ENCODE data around the gene GLMN. TPM values are rescaled to one million over a fixed set of nuclear protein-coding genes. Genes with fewer than 3 reads are reported as not detected.

GLMN gene, protein sequence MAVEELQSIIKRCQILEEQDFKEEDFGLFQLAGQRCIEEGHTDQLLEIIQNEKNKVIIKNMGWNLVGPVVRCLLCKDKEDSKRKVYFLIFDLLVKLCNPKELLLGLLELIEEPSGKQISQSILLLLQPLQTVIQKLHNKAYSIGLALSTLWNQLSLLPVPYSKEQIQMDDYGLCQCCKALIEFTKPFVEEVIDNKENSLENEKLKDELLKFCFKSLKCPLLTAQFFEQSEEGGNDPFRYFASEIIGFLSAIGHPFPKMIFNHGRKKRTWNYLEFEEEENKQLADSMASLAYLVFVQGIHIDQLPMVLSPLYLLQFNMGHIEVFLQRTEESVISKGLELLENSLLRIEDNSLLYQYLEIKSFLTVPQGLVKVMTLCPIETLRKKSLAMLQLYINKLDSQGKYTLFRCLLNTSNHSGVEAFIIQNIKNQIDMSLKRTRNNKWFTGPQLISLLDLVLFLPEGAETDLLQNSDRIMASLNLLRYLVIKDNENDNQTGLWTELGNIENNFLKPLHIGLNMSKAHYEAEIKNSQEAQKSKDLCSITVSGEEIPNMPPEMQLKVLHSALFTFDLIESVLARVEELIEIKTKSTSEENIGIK
- total RNA-seq (ENCODE audit: insufficient read depth, low replicate concordance), result 24.8 TPM

DNA sequence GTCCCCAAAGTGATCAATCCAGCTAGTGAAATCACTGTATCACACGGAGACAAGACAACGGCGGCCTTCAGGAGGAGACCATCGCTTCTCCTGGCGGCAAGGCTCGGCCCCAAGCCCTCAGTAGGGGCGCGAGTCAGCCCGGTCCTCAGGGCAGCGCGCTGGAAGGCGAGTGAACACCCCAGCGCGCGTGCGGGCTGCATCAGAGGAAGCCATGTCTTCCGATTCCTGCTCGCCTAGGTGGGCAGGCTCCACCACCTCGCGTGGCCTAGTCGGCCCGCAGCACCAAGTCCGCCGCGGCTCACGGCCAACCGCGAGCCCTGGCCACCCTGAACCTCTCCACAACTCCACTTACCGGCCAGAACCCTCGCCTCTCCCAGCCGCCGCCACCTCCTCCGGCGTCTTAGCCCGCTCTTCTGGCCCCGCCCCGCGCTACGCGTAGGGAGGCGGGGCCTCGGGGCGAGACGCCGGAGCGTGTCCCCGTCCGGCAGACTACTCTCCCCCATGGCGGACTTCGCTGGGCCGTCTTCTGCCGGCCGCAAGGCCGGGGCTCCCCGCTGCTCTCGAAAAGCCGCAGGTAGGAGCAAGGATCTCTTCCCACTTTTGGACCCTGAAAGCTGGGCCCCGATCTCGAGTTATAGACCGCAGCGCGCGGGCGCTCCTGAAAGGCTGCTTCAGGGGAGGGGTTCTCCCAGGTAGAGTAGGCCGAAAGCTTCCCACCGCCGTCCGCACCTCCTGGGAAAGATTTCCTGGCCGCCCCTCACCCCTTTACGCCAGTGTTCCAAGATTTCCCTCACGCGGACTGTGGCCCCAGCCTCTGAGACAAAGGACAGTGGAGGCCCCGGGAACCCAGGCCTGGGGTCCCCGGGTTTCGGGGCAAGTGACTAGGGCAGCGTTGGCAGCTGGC lies at the start of gene GLMN, which contains the start of gene RPAP2:
TSS of gene GLMN (minus strand) at position 415 of the 904 bp plus-strand sequence. CDS start 988 bp downstream, outside the sequence.
TSS of gene RPAP2 (plus strand) at position 487 of the 904 bp plus-strand sequence. CDS start at position 502, 15 bp downstream.
- peak; percentile 92 for DNase-seq (ENCODE audit: low spot score)

- no peak for DNase-seq (ENCODE audit: low spot score)
Measured at GRCh38 chr1:92346866-92347640, 48.3 kb upstream of the GLMN start.

GRCh38 chr1:92343061-92343460 lies 44.3 kb upstream of the GLMN start:
- no peak for DNase-seq (ENCODE audit: low spot score)

DNA sequence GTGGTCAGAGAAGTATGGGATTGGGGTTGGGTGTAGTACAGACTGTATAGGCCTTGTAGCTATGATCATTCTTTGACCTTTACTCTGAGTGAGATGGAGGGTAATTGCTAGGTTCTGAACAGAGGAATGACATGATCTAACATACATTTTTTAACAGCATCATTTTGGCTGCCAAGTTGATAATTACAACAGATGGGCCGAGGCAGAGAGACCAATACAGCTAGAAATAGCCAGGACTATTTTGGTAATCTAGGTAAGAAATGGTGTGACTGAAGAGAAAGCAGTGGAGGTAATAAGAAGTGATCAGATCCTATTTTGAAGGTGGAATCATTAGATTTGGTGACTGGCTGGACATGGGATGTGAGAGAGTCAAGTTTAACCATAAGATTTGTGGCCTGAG lies 43.6 kb upstream of the GLMN start:
- DNase-seq (ENCODE audit: low spot score), result no peak

DNA sequence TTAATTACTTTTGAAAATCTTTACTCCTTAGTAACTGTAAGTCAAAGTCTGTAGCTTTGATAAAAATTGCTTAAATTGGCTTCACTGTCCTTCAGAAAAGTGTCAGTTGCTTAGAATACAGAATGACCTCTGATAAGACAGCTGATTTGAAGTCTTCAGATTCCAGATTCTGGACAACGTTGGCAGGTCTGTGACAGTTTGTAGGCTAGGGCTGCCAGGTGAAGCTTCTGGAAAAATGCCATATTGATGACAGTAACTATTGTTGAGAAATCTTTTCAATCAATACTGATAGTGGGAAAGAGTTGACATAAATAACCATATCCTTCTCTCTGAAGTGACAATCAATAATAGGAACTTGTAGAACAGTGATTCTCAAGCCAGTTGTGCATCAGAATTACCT lies 41.4 kb upstream of the GLMN start:
- no peak for DNase-seq (ENCODE audit: low spot score)

DNA sequence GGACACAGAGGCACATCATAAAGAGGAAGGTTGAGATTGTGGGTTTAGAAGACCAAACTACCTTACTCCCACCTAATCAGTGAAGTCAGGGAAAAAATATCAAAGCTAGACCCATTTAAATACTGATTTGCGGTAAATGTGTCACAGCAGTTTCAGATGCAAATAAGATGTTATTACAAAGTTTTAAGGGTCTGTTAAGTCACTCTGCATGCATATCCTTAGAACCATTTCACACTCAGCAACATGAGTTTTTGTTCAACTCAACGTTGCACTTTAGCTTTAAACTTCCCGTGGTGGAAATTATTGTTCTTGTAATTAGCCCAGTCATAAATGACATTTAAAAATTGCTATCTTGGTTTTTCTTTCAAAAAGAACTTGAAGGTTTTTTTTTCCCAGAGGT lies 34.9 kb upstream of the GLMN start:
- no peak for DNase-seq (ENCODE audit: low spot score)

- DNase-seq (ENCODE audit: low spot score), result no peak
Measured at GRCh38 chr1:92329347-92330129, 30.8 kb upstream of the GLMN start.

DNA sequence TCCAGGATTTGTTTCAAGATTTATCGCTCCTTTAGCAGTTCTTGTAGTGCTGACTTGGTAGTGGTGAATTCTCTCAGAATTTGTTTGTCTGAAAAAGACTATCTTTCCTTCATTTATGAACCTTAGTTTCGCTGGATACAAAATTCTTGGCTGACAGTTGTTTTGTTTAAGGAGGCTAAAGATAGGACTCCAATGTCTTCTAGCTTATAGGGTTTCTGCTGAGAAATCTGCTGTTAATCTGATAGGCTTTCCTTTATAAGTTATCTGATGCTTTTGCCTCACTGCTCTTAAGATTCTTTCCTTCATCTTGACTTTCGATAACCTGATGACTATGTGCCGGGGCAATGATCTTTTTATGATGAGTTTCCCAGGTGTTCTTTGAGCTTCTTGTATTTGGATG lies 29.0 kb upstream of the GLMN start:
- no peak for DNase-seq (ENCODE audit: low spot score)

DNA sequence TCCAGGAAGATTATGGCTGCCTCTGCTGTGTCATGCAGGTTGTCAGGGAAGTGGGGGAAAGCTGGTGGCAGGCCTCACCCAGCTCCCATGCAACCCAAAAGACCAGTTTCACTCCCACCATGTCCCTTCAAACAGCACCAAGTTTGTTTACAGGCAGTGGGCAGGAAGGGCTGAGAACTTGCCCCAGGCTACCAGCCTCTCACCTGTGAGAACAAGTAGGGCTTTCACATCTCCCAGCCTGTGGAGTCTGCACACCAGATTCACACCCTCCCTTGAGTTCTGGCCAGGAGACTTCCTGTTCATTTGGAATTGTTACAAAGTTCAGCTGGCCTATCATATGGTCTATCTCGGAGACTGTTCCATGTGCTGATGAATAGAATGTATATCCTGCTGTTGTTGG lies 27.9 kb upstream of the GLMN start:
- no peak for DNase-seq (ENCODE audit: low spot score)

DNA sequence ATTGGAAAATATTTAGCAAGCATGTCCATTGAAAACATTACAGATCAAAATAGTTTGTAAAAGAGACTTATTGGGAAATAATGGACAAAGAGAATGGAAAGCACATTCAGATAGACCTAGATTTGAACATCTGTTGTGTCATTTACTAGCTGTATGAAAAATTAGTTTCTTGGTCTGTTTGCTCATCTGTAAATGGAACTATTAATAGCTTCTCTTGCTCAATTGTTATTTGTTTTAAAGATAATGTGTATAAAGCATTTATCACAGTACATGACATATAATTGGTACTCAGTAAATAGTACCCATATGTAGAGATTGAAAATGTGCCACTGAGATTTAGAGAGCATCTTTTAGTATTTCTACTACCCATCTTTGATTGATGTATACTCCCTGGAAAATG lies 26.0 kb upstream of the GLMN start:
- DNase-seq (ENCODE audit: low spot score), result no peak

GRCh38 chr1:92323473-92324453 lies 25.0 kb upstream of the GLMN start:
- no peak for DNase-seq (ENCODE audit: low spot score)

DNA sequence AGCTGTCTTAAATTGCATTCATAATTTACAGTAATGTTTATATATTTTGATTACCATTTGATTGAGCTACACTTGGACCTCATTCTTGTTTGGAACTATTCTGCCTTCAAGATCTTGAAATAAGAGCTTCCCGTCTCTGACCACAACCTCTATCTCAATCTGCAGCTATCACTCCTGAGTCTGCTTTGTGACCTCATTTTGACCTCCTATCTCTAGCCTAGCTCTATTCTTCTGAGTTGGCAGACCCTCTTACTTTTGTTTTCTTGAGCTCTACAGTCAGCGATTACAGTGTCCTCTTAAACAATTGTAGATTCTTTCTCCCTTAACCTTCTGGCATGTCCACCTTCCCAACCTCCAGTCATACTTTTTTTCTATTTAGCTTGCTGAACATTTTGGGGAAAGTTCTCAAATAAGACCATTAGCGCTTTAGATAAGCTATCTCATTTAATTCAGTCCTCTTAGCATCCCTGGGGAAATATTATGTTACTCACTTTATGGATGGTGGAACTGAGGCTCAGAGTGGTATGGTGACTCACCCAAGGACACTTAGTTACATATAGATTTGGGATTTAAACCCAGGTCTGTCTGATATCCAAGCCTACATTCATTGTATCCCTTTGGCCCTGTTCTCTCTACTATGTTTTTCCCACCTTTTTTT lies 19.2 kb upstream of the GLMN start:
- DNase-seq (ENCODE audit: low spot score), result no peak

DNA sequence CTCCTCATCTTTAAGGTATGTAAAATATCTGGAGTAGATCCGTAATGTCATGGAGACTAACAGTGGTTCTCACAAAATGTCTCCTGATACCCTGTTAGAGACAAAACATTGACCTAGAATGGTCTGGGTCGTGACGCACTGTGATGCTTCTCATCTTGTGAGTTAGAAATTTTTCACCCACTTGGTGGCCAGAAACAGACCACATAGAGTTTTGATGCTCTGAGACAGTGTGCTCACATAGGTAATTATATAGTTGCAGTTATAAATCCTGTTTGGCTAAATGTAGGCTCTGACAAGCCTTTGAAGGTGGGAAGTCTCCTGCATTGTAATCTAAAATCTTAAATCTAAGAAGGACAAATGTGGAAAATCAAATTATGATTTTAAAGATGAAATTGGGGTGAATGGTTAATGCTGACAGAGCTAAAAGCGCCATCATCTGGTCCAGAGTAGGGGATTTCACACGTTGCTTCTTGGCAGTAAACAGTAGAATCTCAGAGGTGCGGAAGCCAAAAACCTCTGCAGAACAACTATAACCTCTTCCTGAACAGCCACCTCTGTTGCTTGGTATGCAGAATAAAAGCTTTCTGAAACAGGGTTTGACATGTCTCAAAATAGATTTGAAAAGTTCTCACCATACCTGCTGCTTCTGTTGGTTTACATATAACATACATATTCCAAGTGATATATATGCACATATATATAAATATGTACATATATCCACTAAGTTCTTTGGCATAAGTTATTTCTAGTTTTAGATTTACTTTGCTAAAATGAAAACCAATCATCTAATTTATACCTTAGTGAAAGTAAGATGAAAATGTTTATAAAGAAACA lies 17.2 kb upstream of the GLMN start:
- no peak for DNase-seq (ENCODE audit: low spot score)

GRCh38 chr1:92314024-92314423 lies 15.2 kb upstream of the GLMN start:
- DNase-seq (ENCODE audit: low spot score), result no peak

- peak; percentile 32 for DNase-seq (ENCODE audit: low spot score)
Measured at GRCh38 chr1:92310185-92310597, 11.4 kb upstream of the GLMN start.

- DNase-seq (ENCODE audit: low spot score), result no peak
Measured at GRCh38 chr1:92307980-92308379, 9.2 kb upstream of the GLMN start.

GRCh38 chr1:92306020-92306419 lies 7.2 kb upstream of the GLMN start:
- no peak for DNase-seq (ENCODE audit: low spot score)

GRCh38 chr1:92301021-92301420 lies 2.2 kb upstream of the GLMN start:
- DNase-seq (ENCODE audit: low spot score), result no peak

All from umbilical cord (tissue), 2 donors.